ENCODE results near the gene DAPK1. TPM values are rescaled to one million over a fixed set of nuclear protein-coding genes. Genes with fewer than 3 reads are reported as not detected.

The DAPK1 gene
- polyA plus RNA-seq, 1 donor from 2014 or later = 45.0 TPM

GRCh38 chr9:87510252-87510683, 12.6 kb downstream of the DAPK1 start:
- peaks cover 9% of the 10 kb centered on the region for H3K36me3 ChIP-seq (ENCODE audit: insufficient read depth, low read length)
- no peak overlapping the region for H3K4me2 ChIP-seq (ENCODE audit: low read length)
- no peaks in the 10 kb centered on the region for H3K9me3 ChIP-seq (ENCODE audit: low read length)
- no peak overlapping the region for H2AFZ ChIP-seq (ENCODE audit: low read depth, low read length)
- no peaks in the 10 kb centered on the region for H3K27me3 ChIP-seq (ENCODE audit: insufficient read depth, low read depth, low read length)
- H3K79me2 ChIP-seq (replicated peaks; ENCODE audit: insufficient read depth, low read length) = peaks cover 6% of the 10 kb centered on the region
- TF ChIP-seq EZH2 (IDR thresholded peaks at IDR 0.05; ENCODE audit: borderline replicate concordance, insufficient read depth, low read length, poor library complexity, severe bottlenecking) (no peak), MXI1 (conservative IDR thresholded peaks at IDR 0.05; ENCODE audit: poor library complexity, severe bottlenecking) (no peak), REST (IDR thresholded peaks at IDR 0.05; ENCODE audit: borderline replicate concordance) (no peak), TAF1 (IDR thresholded peaks at IDR 0.05; ENCODE audit: low read depth) (no peak), EP300 (conservative IDR thresholded peaks at IDR 0.05; ENCODE audit: poor library complexity, severe bottlenecking) (no peak), CTCF (IDR thresholded peaks at IDR 0.05; ENCODE audit: poor library complexity, severe bottlenecking) (no peak), SMC3 (conservative IDR thresholded peaks at IDR 0.05; ENCODE audit: poor library complexity) (no peak), POLR2AphosphoS5 (IDR thresholded peaks at IDR 0.05) (no peak), RAD21 (conservative IDR thresholded peaks at IDR 0.05) (no peak)
- H3K27ac ChIP-seq (ENCODE audit: low read length) = no peak overlapping the region
- no peaks in the 10 kb centered on the region for H3F3A ChIP-seq (ENCODE audit: insufficient read depth, low read length, poor library complexity, severe bottlenecking)
- H3K9me2 ChIP-seq (ENCODE audit: insufficient read depth, low read length) = no peaks in the 10 kb centered on the region
- H4K20me1 ChIP-seq (ENCODE audit: insufficient read depth) = no peaks in the 10 kb centered on the region
- H3K4me3 ChIP-seq (ENCODE audit: low read length) = no peak overlapping the region
- H3K9ac ChIP-seq (ENCODE audit: low read length) = no peak overlapping the region

GRCh38 chr9:87512311-87512710, 14.6 kb downstream of the DAPK1 start:
- Histone ChIP-seq H3K9me3 (ENCODE audit: low read length) (peaks cover 6% of the 10 kb centered on the region), H3K9me2 (ENCODE audit: insufficient read depth, low read length) (no peaks in the 10 kb centered on the region), H3F3A (ENCODE audit: insufficient read depth, low read length, poor library complexity, severe bottlenecking) (no peaks in the 10 kb centered on the region), H3K27ac (ENCODE audit: low read length) (no peak overlapping the region), H3K36me3 (ENCODE audit: insufficient read depth, low read length) (peaks cover 3% of the 10 kb centered on the region), H3K9ac (ENCODE audit: low read length) (no peak overlapping the region), H3K27me3 (ENCODE audit: insufficient read depth, low read depth, low read length) (no peaks in the 10 kb centered on the region), H3K4me2 (ENCODE audit: low read length) (no peak overlapping the region), H4K20me1 (ENCODE audit: insufficient read depth) (no peaks in the 10 kb centered on the region), H3K4me3 (ENCODE audit: low read length) (no peak overlapping the region), H3K79me2 (replicated peaks; ENCODE audit: insufficient read depth, low read length) (peaks cover 9% of the 10 kb centered on the region), H2AFZ (ENCODE audit: low read depth, low read length) (no peak overlapping the region)
- TF ChIP-seq SMC3 (conservative IDR thresholded peaks at IDR 0.05; ENCODE audit: poor library complexity) = no peak
- no peak for TF ChIP-seq TAF1 (IDR thresholded peaks at IDR 0.05; ENCODE audit: low read depth)
- no peak for TF ChIP-seq POLR2AphosphoS5 (IDR thresholded peaks at IDR 0.05)
- no peak for TF ChIP-seq EP300 (conservative IDR thresholded peaks at IDR 0.05; ENCODE audit: poor library complexity, severe bottlenecking)
- no peak for TF ChIP-seq CTCF (IDR thresholded peaks at IDR 0.05; ENCODE audit: poor library complexity, severe bottlenecking)
- TF ChIP-seq REST (IDR thresholded peaks at IDR 0.05; ENCODE audit: borderline replicate concordance) = no peak
- TF ChIP-seq RAD21 (conservative IDR thresholded peaks at IDR 0.05) = no peak
- no peak for TF ChIP-seq MXI1 (conservative IDR thresholded peaks at IDR 0.05; ENCODE audit: poor library complexity, severe bottlenecking)
- no peak for TF ChIP-seq EZH2 (IDR thresholded peaks at IDR 0.05; ENCODE audit: borderline replicate concordance, insufficient read depth, low read length, poor library complexity, severe bottlenecking)
